Measurements from ENCODE around the gene PCDHGA5. TPM values are rescaled to one million over a fixed set of nuclear protein-coding genes. Genes with fewer than 3 reads are reported as not detected.

The PCDHGA5 gene
- total RNA-seq, 1 experiment from 2014 or later: 2.0 TPM

GRCh38 chr5:141392429-141393198 lies 28.7 kb downstream of the PCDHGA5 start, which contains the start of gene PCDHGA8:
PCDHGA8 (plus strand) TSS chr5:141392633; CDS start chr5:141392814, 181 bp downstream.
- no peak for TF ChIP-seq KAT7 (CRISPR knock-in tag; IDR thresholded peaks at IDR 0.05; ENCODE audit: borderline replicate concordance)
- no peak for TF ChIP-seq SOX15 (CRISPR knock-in tag; IDR thresholded peaks at IDR 0.05)
- TF ChIP-seq, protein P1, sequence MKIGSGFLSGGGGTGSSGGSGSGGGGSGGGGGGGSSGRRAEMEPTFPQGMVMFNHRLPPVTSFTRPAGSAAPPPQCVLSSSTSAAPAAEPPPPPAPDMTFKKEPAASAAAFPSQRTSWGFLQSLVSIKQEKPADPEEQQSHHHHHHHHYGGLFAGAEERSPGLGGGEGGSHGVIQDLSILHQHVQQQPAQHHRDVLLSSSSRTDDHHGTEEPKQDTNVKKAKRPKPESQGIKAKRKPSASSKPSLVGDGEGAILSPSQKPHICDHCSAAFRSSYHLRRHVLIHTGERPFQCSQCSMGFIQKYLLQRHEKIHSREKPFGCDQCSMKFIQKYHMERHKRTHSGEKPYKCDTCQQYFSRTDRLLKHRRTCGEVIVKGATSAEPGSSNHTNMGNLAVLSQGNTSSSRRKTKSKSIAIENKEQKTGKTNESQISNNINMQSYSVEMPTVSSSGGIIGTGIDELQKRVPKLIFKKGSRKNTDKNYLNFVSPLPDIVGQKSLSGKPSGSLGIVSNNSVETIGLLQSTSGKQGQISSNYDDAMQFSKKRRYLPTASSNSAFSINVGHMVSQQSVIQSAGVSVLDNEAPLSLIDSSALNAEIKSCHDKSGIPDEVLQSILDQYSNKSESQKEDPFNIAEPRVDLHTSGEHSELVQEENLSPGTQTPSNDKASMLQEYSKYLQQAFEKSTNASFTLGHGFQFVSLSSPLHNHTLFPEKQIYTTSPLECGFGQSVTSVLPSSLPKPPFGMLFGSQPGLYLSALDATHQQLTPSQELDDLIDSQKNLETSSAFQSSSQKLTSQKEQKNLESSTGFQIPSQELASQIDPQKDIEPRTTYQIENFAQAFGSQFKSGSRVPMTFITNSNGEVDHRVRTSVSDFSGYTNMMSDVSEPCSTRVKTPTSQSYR (CRISPR knock-in tag; IDR thresholded peaks at IDR 0.05): no peak
- TF ChIP-seq ESRRA (CRISPR knock-in tag; IDR thresholded peaks at IDR 0.05; ENCODE audit: borderline replicate concordance): no peak
- TF ChIP-seq, protein P2, sequence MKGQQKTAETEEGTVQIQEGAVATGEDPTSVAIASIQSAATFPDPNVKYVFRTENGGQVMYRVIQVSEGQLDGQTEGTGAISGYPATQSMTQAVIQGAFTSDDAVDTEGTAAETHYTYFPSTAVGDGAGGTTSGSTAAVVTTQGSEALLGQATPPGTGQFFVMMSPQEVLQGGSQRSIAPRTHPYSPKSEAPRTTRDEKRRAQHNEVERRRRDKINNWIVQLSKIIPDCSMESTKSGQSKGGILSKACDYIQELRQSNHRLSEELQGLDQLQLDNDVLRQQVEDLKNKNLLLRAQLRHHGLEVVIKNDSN (CRISPR knock-in tag; IDR thresholded peaks at IDR 0.05): no peak
- no peak for TF ChIP-seq ZNF317 (CRISPR knock-in tag; IDR thresholded peaks at IDR 0.05; ENCODE audit: borderline replicate concordance, low read depth)
- TF ChIP-seq ZNF512 (CRISPR knock-in tag; IDR thresholded peaks at IDR 0.05; ENCODE audit: borderline replicate concordance): no peak
- TF ChIP-seq, protein P3, sequence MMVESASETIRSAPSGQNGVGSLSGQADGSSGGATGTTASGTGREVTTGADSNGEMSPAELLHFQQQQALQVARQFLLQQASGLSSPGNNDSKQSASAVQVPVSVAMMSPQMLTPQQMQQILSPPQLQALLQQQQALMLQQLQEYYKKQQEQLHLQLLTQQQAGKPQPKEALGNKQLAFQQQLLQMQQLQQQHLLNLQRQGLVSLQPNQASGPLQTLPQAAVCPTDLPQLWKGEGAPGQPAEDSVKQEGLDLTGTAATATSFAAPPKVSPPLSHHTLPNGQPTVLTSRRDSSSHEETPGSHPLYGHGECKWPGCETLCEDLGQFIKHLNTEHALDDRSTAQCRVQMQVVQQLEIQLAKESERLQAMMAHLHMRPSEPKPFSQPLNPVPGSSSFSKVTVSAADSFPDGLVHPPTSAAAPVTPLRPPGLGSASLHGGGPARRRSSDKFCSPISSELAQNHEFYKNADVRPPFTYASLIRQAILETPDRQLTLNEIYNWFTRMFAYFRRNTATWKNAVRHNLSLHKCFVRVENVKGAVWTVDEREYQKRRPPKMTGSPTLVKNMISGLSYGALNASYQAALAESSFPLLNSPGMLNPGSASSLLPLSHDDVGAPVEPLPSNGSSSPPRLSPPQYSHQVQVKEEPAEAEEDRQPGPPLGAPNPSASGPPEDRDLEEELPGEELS (CRISPR knock-in tag; IDR thresholded peaks at IDR 0.05): no peak
- TF ChIP-seq ELF4 (CRISPR knock-in tag; IDR thresholded peaks at IDR 0.05; ENCODE audit: low read depth): no peak
- no peak for TF ChIP-seq TCF7 (CRISPR knock-in tag; IDR thresholded peaks at IDR 0.05; ENCODE audit: low read depth)
- TF ChIP-seq RORB (CRISPR knock-in tag; IDR thresholded peaks at IDR 0.05): no peak
- no peak for TF ChIP-seq MXD4 (CRISPR knock-in tag; IDR thresholded peaks at IDR 0.05; ENCODE audit: borderline replicate concordance)
- no peak for TF ChIP-seq ATF6 (CRISPR knock-in tag; IDR thresholded peaks at IDR 0.05)
- no peak for TF ChIP-seq NFYB (CRISPR knock-in tag; conservative IDR thresholded peaks at IDR 0.05; ENCODE audit: low read depth)
- no peak for TF ChIP-seq ERG (CRISPR knock-in tag; IDR thresholded peaks at IDR 0.05)
- TF ChIP-seq MAX (CRISPR knock-in tag; IDR thresholded peaks at IDR 0.05): no peak
- no peak for TF ChIP-seq FOXK1 (CRISPR knock-in tag; IDR thresholded peaks at IDR 0.05)
- no peak for TF ChIP-seq ETV6 (CRISPR knock-in tag; IDR thresholded peaks at IDR 0.05)
- TF ChIP-seq SMAD4 (CRISPR knock-in tag; IDR thresholded peaks at IDR 0.05): no peak
- no peak for TF ChIP-seq ZNF138 (CRISPR knock-in tag; conservative IDR thresholded peaks at IDR 0.05)
- peaks cover 78% of the 10 kb centered on the region for H3K36me3 Mint-ChIP-seq
- no peak for DNase-seq (ENCODE audit: low spot score)
- POLR2A ChIA-PET: no interaction called here
- H3K27me3 Mint-ChIP-seq (ENCODE audit: low read depth): peaks cover 23% of the 10 kb centered on the region
- 0 out of 2 replicates have a peak, but pooled peaks cover 3% of the 10 kb centered on the region for H3K4me1 Mint-ChIP-seq
- CTCF ChIA-PET: interaction anchor here (1.2 to 3.5 kb wide), 4 partner anchors 10 to 237 kb away, joined by 3 to 17 read pairs (median 4); partner anchors contain the start of genes PCDHGA10, PCDHGA9 and PCDHGB6
- H3K9me3 Mint-ChIP-seq: peaks cover 68% of the 10 kb centered on the region
- no peak within 1 kb of the TSS for H3K27ac Mint-ChIP-seq
- no peak for ATAC-seq
- H3K4me3 Mint-ChIP-seq: no peak within 1 kb of the TSS
